Stimulated activated naive B cell treated with anti-CD40 and anti-IgM and Interleukin-4, amounts not matched to agents 10 μg/mL and 1 μg/mL and 100 μg/mL, for 72 hours (primary cell): Measurements from ENCODE around the gene HOXB5.

ENCODE experiments used
- ATAC-seq, 2 donors: fragments of 150-1000 bp; cut with Tn5 transposase; replicated peaks; 2 replicates each; pipeline ENCODE4 v1.10.0; 2021; ENCODE audit warnings: moderate library complexity in 1 of 2
- DNase-seq: peaks from one replicate; pipeline ENCODE4 v3.0.0; 2021
- H3K27ac Mint-ChIP-seq: one replicate; pipeline ENCODE4 v1.8.0; 2022; ENCODE audit warnings: mild to moderate bottlenecking, mixed read lengths
- H3K27me3 Mint-ChIP-seq, 2 donors: one replicate each; pipeline ENCODE4 v1.8.0; 2022; ENCODE audit warnings: mixed read lengths in 2 of 2
- H3K36me3 Mint-ChIP-seq, 2 donors: one replicate each; pipeline ENCODE4 v1.8.0; 2022; ENCODE audit warnings: mixed read lengths in 2 of 2, mild to moderate bottlenecking in 1 of 2
- H3K4me1 Mint-ChIP-seq, 2 donors: one replicate each; pipeline ENCODE4 v1.8.0; 2022; ENCODE audit warnings: mixed read lengths in 2 of 2, mild to moderate bottlenecking in 1 of 2
- H3K4me3 Mint-ChIP-seq, 2 donors: one replicate each; pipeline ENCODE4 v1.8.0; 2022; ENCODE audit warnings: mild to moderate bottlenecking in 2 of 2, mixed read lengths in 2 of 2, moderate library complexity in 1 of 2
- H3K9me3 Mint-ChIP-seq, 2 donors: one replicate each; pipeline ENCODE4 v1.8.0; 2022; ENCODE audit warnings: mixed read lengths in 2 of 2, mild to moderate bottlenecking in 1 of 2

HOXB5 gene

DNA sequence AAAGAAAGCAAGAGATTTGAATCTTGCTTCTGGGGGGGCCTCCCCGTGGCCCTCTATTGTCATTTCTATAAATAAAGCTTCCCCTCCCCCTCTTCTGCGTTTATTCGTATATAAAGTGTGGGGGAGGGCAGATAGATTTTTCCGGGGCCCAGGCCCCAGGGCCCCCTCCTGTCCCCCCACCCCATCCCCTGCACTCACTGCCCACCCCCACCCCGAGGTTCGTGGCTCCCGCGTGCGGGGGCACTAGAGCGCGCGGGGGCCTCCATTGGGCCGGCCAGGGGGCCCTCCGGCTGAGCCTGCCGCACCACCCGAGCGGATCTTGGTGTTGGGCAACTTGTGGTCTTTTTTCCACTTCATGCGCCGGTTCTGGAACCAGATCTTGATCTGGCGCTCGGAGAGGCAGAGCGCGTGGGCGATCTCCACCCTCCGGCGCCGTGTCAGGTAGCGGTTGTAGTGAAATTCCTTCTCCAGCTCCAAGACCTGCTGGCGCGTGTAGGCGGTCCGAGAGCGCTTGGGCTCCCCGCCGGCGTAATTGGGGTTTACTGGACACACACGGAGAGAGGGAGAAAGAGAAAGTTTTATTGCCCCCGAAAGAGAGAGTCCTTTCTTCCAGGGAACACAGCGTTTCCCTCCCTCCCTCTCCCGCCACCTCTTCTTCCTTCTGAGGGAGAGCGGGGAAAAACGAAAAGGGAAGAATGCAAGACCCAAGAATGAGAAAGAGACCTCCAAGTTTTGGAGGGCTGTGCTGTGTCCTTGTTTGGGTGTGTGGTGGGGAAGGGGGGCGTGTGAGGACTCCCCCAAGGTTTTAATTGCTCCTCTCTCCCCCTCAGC, 16.9 kb downstream of the HOXB5 start:
- peaks cover 60 to 82% of the 10 kb centered on the region in 2 donors for H3K27me3 Mint-ChIP-seq
- H3K27ac Mint-ChIP-seq: peak overlapping the region; percentile 25
- peak overlapping the region; percentile 69 to 79 for H3K4me3 Mint-ChIP-seq
- no peaks in the 10 kb centered on the region for H3K9me3 Mint-ChIP-seq
- H3K4me1 Mint-ChIP-seq: peaks cover 25 to 50% of the 10 kb centered on the region in 2 donors
- H3K36me3 Mint-ChIP-seq: peaks cover 0 to 3% of the 10 kb centered on the region in 2 donors
- ATAC-seq: no peak
- DNase-seq: no peak

DNA sequence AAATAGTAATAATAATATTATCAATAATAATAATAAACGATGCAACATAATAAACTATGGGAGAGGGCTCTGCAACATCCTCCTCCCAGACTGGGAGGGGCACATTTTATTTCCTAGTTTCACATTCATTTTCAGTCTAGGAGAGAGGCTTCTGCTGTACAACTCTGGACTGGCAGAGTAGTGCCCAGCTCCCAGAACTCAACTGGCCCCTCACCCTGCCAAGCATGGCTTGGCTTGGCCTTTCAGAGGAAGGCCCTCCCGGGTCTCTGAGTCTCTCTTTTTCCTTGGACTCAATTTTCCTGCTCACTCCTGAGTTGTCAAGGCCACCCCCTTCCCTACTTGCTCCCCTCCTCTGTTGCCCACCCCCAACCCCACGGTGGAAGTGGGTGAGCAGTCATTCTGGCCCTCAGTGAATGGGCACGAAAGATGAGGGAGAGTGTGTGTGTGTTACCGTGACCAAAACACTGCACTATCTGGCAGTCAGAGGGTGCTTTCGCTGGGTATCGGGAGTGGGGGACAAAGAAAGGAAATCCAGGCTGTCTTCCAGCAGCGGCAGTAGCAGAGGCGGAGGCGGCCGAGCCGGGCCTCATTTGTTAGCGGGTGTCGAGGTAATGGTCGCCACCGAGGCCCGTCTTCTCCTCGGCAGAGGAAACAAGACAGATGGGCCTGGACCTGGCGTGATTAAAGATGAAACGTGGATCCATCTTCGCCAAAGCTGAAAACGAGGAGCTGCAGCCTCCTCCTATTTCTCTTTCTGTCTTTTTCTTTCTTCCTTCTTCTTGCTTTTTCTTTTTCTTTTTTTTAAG, 17.7 kb downstream of the HOXB5 start:
- Mint-ChIP-seq H3K27ac (no peak overlapping the region), H3K4me3 (peak overlapping the region in 1 of 2 donors; percentile 46)
- DNase-seq: no peak

DNA sequence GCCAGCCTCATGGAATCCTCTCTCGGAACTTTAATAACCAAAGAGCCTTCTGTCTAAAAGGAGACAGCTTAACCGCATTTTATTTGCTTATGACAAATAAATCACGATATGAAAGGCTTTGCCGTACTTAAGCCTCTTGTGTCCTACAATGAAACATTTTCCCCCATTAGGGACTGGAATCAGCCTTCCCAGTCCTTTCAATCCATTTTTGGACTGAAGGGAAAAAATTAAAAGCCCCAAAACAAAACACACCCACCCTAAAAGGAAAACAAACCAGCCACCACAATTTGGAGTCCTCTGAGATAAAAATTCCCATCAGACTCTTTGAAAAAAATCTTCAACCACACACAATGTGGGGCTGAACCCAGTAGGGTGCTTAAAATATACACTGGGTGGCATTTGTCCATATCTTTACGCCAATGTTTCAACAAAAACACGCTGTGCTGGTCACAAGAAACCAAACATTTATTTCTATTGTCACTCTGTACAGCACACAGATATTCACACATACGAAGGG, 18.5 kb downstream of the HOXB5 start:
- DNase-seq (no peak), ATAC-seq (no peak)
- Mint-ChIP-seq H3K4me3 (no peak overlapping the region), H3K4me1 (peaks cover 20 to 35% of the 10 kb centered on the region in 2 donors), H3K27me3 (peaks cover 50 to 74% of the 10 kb centered on the region in 2 donors), H3K9me3 (no peaks in the 10 kb centered on the region), H3K27ac (no peak overlapping the region), H3K36me3 (peaks cover 0 to 3% of the 10 kb centered on the region in 2 donors)

More for the DNA sequence above, 17.7 kb downstream of the HOXB5 start:
- H3K27me3 Mint-ChIP-seq: peaks cover 58 to 81% of the 10 kb centered on the region in 2 donors
- H3K36me3 Mint-ChIP-seq: peaks cover 0 to 3% of the 10 kb centered on the region in 2 donors
- H3K9me3 Mint-ChIP-seq: no peaks in the 10 kb centered on the region
- peaks cover 22 to 42% of the 10 kb centered on the region in 2 donors for H3K4me1 Mint-ChIP-seq
- ATAC-seq: no peak

DNA sequence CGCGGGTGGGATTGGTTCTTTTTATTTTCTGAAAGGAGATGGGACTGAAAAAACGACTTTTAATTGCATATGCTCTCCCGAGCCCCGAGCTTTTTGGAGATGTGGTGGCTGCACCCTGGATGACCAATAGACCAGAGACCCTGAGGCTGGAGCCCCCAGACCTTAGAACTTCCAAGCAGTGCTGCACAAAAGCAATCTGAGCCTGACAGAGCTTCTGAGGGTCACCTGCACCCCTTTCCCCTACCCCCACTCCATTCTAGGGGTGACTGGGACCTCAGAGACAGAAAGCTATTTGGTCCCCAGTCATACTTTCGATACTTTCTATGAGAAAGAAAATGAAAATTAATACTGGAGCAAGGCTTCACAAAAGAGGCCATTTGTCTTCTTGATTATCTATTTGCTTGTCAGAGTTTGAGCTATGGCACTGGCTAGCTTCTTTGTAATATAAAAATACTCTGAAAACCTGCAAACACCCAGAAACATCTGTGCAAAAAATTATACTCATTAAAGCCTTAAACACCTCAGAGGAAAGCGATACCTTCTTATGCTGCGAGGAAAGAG, 19.0 kb downstream of the HOXB5 start:
- H3K4me1 Mint-ChIP-seq: peaks cover 17 to 29% of the 10 kb centered on the region in 2 donors
- ATAC-seq (no peak), DNase-seq (no peak)
- no peak overlapping the region for H3K4me3 Mint-ChIP-seq
- peaks cover 45 to 68% of the 10 kb centered on the region in 2 donors for H3K27me3 Mint-ChIP-seq
- peaks cover 0 to 3% of the 10 kb centered on the region in 2 donors for H3K36me3 Mint-ChIP-seq
- H3K9me3 Mint-ChIP-seq: no peaks in the 10 kb centered on the region
- no peak overlapping the region for H3K27ac Mint-ChIP-seq

DNA sequence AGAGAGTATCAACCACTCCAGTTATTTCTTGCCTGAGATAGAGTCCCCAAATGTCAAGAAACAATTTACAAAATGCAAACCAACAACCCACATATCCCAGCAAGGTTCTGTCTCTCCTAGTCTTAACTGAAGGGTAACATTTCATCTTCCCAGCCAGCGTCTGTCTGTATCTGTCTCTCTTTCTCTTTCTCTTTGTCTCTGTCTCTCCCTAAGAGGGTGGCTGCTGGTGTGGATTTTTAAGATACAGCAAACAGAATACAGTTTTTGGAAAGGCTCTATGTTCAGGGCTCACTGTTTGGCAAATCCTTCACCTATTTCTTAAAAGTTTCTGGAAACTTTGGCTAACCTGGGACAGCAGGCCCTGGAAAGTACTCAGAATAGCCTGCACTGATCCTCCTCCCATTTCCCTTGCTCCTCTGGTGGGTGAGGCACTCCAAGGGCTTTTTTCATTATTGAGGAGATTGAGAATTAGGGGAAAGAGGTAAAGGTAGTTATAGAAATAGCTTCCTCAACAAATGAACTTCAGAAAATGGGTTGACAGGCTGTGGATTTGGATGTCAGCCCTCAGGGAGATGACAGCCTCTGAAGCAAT, 21.7 kb downstream of the HOXB5 start:
- peaks cover 7 to 16% of the 10 kb centered on the region in 2 donors for H3K4me1 Mint-ChIP-seq

DNA sequence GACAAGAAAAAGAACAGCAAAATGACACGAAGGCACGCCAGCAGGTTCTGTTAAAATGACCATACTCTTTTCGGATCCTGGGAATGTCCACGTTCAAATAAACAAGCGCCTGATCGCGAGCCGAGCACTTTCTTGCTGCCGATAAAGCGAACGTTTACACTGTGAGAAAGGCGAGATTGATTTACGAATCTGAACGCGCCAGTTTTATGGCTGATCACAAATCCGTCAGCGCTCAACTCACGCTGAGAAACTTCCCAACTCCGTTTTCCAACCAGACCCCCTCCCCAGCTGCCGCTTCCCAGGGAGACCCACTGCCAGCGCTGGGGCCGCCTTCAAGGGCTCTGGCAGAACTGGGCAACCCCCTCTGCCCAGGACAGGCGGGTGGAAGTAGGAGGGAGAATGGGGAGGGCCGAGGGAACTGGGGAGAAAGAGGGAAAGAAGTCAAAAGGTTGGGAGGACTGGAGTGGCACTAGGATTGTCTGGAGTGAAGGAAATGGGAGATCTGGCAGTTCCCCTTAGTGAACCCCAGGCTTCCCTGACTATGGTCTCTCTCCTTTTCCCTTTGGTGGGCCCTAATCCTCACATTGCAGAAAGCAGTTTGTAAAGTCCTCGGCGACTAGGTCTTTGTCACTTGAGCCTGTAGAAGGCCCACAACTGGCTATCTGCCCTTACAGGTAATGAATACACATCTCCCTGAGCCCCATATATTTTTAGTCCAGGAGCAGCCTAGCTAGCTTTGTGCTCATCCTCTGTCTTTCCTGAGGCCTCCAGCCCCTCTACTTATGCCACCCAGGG, 22.4 kb downstream of the HOXB5 start:
- Mint-ChIP-seq H3K4me3 (no peak overlapping the region), H3K36me3 (no peaks in the 10 kb centered on the region), H3K27me3 (peaks cover 36 to 42% of the 10 kb centered on the region in 2 donors), H3K27ac (no peak overlapping the region), H3K4me1 (peaks cover 6 to 12% of the 10 kb centered on the region in 2 donors), H3K9me3 (no peaks in the 10 kb centered on the region)
- no peak for DNase-seq
- no peak for ATAC-seq

More for the DNA sequence above, 21.7 kb downstream of the HOXB5 start:
- Mint-ChIP-seq H3K36me3 (no peaks in the 10 kb centered on the region), H3K4me3 (no peak overlapping the region), H3K27ac (no peak overlapping the region), H3K9me3 (no peaks in the 10 kb centered on the region), H3K27me3 (peaks cover 39 to 46% of the 10 kb centered on the region in 2 donors)
- DNase-seq: no peak
- no peak for ATAC-seq

DNA sequence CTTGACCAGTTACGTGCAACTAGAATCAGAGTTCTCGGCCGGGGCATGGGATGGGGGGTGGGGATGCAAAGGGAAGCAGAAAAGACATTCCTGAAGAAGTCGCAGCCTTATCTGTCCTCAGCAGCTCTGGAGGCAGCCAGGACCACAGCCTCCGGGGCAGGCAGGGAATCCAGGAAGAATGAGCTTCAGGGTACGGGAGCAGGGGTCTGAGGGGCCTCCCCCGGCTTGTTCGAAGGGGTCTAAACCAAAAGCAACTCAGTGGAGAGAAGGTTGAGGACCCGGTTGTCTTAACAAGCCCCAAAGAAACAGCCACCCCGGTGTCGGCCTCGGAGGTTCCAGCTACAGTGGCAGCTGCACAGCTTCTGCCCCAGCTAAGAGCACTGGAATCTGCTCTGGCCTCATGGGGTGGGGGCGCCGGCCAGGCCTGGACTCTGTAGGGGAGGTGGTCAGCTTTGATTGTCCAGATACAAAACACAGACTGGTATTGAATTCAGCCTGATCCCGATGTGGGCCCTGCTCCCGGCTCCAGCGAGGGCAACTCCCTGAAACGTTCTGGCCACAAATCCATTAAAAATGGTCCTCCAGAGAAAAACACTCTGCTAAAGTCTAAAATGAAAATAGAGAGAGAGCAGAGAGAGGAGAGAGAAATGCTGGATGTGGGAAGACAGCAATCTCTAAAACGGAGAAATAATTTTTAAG, 23.1 kb downstream of the HOXB5 start:
- Mint-ChIP-seq H3K4me3 (no peak overlapping the region), H3K4me1 (peaks cover 4 to 6% of the 10 kb centered on the region in 2 donors), H3K9me3 (no peaks in the 10 kb centered on the region), H3K27ac (no peak overlapping the region), H3K36me3 (no peaks in the 10 kb centered on the region), H3K27me3 (peaks cover 31 to 35% of the 10 kb centered on the region in 2 donors)
- DNase-seq (no peak), ATAC-seq (no peak)

DNA sequence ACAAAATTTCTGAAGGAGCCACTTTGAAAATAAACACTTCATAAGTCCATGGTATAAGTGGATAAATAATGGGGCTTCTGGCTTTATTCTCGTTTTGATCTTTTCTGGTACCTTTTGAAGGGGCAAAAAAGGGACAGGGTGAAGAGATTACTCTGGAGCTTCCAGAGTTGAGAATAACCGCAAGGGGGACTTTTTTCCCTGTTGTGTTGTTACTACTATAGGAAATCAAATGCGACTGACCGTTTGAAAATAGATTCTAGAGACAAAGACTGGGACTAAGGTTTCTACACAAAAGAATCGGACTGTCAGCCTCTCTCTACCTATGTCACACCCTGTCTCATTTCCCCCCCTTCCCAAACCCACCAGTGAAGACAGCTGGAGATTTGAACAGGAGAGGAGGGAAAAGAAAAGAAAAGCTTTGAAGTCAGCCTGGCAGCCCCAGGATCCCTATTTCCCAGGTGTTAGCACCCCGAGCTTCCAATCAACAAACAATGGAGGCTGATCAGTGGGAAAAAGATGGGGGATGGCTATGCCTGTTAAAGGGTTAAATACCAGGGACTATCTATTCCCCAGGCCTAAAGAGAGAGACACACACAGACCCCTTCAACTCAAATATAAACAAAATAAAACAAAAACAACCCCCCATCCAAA, 23.8 kb downstream of the HOXB5 start:
- H3K4me3 Mint-ChIP-seq: no peak overlapping the region
- peaks cover 4 to 8% of the 10 kb centered on the region in 2 donors for H3K4me1 Mint-ChIP-seq
- H3K36me3 Mint-ChIP-seq: no peaks in the 10 kb centered on the region
- ATAC-seq: no peak
- H3K27me3 Mint-ChIP-seq: peaks cover 33 to 35% of the 10 kb centered on the region in 2 donors
- DNase-seq: no peak
- no peaks in the 10 kb centered on the region for H3K9me3 Mint-ChIP-seq
- H3K27ac Mint-ChIP-seq: no peak overlapping the region

DNA sequence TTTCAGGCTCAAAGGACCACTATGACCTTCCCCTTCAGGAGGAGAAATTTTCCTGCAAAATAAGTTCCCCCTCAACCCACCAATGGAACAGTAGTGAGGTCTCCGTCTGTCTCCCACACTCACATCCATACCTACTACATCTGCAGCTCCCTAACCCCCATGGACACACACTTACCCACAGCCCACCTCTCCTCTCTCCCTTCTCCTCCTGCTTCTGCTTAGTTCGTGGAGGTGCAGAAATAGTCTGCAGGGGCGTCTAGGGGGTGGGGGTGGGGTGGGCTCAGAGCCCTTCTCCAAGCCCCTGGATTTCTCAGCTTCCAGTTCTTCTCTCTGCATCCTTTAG, 24.4 kb downstream of the HOXB5 start:
- ATAC-seq (no peak), DNase-seq (no peak)
- Mint-ChIP-seq H3K36me3 (no peaks in the 10 kb centered on the region), H3K27ac (no peak overlapping the region), H3K4me1 (peaks cover 5 to 12% of the 10 kb centered on the region in 2 donors), H3K4me3 (no peak overlapping the region), H3K9me3 (no peaks in the 10 kb centered on the region), H3K27me3 (peaks cover 30 to 35% of the 10 kb centered on the region in 2 donors)

DNA sequence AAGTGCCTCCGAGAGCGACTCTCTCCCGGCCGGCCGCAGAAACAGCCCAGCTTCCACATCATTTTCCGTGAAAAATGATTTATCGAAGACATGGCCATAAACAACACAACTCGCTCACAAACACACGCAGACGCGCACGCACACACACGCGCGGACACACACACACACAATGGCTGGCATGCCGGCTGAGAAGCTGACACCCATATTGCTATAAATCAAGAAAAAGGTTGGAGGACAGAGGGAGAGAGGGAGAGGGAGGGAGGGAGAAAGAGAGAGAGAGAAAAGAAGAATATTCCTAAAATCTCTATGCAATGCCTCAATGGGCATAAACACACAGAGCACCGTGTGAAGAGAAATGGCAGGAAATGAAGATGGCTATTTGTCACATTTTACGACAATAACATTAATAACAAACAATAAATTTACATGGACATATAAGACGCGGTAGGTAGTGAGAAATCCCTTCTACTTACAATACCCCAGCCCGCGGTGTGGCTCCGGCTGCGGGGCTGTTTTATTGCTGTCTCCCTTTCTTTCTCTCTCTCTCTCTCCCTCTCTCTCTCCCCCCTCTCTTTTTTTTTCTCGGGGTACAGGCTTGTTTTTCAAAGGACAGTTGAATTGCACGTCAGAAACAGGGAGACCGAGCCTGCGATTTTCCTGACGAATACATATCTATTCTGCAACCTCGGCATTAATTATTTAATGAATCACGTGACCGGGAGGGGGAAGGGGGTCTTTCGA, 24.9 kb downstream of the HOXB5 start:
- peaks cover 5 to 12% of the 10 kb centered on the region in 2 donors for H3K4me1 Mint-ChIP-seq
- no peaks in the 10 kb centered on the region for H3K36me3 Mint-ChIP-seq
- peaks cover 31 to 36% of the 10 kb centered on the region in 2 donors for H3K27me3 Mint-ChIP-seq
- peak overlapping the region; percentile 8 to 53 for H3K4me3 Mint-ChIP-seq
- no peaks in the 10 kb centered on the region for H3K9me3 Mint-ChIP-seq
- no peak overlapping the region for H3K27ac Mint-ChIP-seq
- DNase-seq: no peak
- no peak for ATAC-seq

DNA sequence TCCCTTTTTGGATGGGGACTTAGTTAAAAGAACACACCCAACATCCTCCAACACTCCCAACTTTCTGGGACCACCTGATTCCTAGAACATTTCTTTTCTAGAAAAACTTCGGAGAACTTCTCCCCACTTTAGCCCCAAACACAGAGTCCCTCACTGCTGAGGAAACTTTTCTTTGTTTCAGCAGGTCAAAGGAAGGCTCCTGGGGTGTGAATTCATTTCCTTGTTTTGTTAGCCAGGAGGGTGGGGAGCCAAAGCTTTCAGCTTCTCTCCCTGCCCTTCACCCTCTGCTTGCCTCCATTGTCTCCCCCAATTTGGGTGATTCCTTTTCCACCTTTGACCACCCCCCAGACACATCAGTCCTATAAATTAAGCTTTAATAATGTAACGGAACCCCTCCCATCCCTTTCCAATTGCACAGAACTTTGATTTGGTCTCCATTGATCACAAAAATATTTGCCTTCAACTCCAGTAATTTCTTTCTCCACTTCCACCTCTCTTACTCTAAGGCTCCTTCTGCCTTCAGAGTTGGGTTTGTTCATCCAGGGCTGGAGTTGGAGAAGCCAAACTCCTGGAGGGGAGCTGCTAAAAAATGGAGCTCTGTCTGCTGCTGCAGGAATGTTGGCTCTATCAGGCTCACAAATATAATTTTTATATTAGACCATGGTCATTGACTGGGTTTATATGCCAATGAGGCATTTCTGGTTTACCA, 25.8 kb downstream of the HOXB5 start:
- H3K4me3 Mint-ChIP-seq: no peak overlapping the region
- peaks cover 5 to 12% of the 10 kb centered on the region in 2 donors for H3K4me1 Mint-ChIP-seq
- DNase-seq (no peak), ATAC-seq (no peak)
- H3K27ac Mint-ChIP-seq: no peak overlapping the region
- no peaks in the 10 kb centered on the region for H3K9me3 Mint-ChIP-seq
- H3K27me3 Mint-ChIP-seq: peaks cover 31 to 39% of the 10 kb centered on the region in 2 donors
- no peaks in the 10 kb centered on the region for H3K36me3 Mint-ChIP-seq
